HG03108 (cell line): Measurements from ENCODE around the gene RHOJ.
"Not testable (repeated sequence)": the region's sequence is repeated elsewhere in the genome, so short reads cannot be mapped to it uniquely, and the experiment has no call there.

Experiments
- ATAC-seq: cut with Tn5 transposase; IDR thresholded peaks from one replicate; pipeline ENCODE4 v1.9.1; 2021; ENCODE audit warnings: moderate library complexity; ENCODE audit not compliant: unreplicated experiment

The RHOJ gene

GRCh38 chr14:63295231-63295685, 91.0 kb downstream of the RHOJ start:
- ATAC-seq, result no peak

GRCh38 chr14:63296060-63296563, 91.9 kb downstream of the RHOJ start:
- ATAC-seq, result no peak

GRCh38 chr14:63297372-63298063, 93.3 kb downstream of the RHOJ start:
- no peak for ATAC-seq

GRCh38 chr14:63299351-63300110, 95.3 kb downstream of the RHOJ start:
- ATAC-seq, result no peak

- ATAC-seq, result no peak
These were observed 96.6 kb downstream of the RHOJ start for GRCh38 chr14:63300854-63301253.

GRCh38 chr14:63301891-63302534, 97.8 kb downstream of the RHOJ start:
- ATAC-seq, result no peak

- ATAC-seq, result not testable (repeated sequence)
These were observed 100.2 kb downstream of the RHOJ start for GRCh38 chr14:63304429-63304828.

DNA sequence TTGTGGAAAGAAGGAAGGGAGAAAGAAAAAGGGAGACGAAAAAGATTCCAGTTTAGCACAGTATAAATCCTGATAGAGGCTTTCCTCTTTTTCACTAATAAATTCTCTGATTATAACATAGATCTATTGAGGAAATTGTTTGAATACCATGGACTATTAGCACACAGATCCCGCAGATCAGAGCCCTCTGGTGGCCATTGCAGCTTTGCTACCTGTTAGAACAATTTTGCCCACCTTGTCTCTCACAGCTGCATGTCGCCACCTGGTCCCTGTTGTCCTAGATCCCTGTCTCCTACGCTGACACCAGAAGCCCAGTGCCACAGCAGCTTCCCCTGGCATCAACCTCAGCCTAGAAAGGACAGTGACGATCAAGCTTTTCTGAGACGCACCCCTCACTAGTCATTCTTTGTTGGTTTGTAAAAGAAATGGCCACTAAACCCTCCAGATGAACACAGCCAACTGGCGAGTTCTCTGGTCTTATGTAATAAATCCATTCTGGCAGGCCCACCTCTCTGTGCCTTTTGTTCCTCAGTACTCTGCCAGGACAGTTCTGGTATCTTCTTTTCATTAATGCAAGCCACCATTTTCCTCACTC, 104.6 kb downstream of the RHOJ start:
- ATAC-seq, result no peak

DNA sequence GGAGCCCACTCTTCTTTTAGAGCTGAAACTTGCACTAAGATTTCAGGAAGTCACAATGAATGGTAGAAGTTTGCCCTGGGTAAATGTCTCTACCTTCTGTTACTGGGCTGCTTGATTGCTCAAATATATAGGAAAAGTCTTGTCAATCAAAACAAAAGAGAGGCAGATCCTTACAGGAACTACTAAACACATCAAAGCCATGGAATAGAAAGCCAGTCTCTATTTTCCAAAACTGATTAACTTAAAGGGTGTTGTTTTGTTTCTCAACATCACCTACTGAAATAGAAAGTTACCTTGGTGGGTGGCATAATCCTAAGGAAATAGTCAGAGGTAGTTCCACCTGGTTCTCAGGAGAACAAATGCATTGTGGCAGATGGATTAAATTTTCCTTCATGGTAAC, 114.6 kb downstream of the RHOJ start, which contains the start of gene GPHB5:
TSS of gene GPHB5 (minus strand) at position 101 of the 400 bp plus-strand sequence. CDS start 1,086 bp downstream, outside the sequence.
- ATAC-seq, result no peak

DNA sequence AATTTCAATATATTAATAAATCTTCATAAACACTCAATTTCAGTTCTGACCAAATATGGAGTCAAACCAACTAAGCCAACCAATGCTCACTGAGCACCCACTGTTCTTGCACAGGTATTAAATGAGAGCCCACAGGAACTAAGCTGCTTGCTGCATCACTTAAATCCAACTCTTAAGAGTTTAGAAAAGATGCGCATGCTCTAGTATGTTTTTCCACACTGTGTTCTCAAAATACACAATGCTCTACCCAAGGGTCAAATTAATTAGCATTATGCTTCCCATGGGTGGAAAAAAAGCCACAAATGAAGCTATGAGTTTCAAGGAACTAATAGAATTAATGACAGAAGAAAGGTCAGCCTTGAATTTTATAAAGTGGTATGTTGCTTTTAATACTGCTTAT, 118.2 kb downstream of the RHOJ start:
- no peak for ATAC-seq

- no peak for ATAC-seq
These were observed 118.8 kb downstream of the RHOJ start for GRCh38 chr14:63322897-63323573.

DNA sequence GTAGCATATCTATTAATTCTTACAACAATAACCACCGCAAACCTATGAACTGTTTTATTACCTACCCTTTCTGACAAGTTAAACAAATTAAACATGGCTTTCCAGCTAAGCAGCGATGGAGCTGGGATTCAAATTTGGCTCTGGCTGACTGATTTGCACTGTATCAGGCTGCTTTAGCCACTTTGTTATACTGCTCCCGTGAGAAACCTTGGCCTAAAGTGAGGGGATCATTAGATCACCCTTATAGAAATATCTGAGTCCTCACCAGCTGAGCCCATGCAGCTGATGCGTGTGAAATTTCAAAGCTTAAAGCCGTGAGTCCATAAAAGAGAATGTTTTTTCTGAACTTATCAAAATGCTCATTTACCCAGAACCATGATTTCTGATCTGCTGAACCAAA, 122.6 kb downstream of the RHOJ start:
- ATAC-seq, result no peak

DNA sequence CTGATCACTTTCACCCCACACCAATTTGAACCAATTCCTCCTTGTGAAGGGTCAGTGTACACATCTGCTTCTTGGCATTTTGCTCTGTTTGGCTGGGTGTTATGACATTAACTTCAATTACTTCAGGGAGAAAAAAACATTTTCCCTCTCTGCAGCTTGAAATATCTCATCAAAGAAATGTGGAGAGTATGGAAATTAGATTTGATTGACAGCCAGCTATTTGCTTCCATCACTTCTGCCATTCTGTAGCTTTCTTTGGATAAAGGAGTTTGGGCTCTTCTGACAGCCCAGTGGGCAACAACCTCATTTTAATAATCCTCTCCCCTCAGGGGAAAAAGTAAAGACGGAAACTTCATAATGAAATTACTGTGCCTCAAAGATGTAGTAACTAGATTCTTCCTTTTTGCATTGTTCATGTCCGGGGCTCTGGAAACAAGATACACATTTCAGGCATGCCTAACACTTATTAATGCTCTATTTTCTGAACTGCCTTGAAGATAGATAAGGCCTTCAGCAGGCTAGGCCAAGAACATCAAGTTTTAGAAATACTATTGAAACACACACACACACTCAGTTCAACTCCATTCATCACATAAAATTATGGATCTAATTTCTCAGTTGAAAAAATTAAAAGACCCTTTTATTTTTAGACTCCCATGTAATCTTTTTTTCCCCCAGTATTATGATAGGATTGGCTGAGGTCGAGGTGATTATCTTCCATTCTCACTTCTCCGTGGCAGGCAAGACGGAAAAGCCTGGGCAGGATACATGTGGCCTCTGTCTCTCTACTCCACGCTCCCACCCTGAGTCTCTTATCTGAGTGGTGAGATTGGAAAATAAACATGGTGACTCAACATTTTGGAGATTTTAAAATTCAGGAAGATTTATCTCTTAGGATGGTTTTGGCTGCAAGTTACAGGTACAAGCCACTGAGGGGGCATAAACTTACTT, 124.8 kb downstream of the RHOJ start:
- no peak for ATAC-seq

- no peak for ATAC-seq
These were observed 138.1 kb downstream of the RHOJ start for GRCh38 chr14:63342371-63342770.
